GM23338 (cell line): Measurements from ENCODE around the gene YIF1A. TPM values are rescaled to one million over a fixed set of nuclear protein-coding genes. Genes with fewer than 3 reads are reported as not detected.

ENCODE experiments used
- ATAC-seq: fragments of 200-7000 bp; cut with Tn5 transposase; 3 replicates; pipeline ENCODE4 v1.9.1; 2020
- DNase-seq: peaks from one replicate; pipeline ENCODE4 v3.0.0-alpha.2; 2015; ENCODE audit warnings: low spot score
- H2AFZ ChIP-seq: fragments of 200-600 bp; sonication (generic); 2 replicates; pipeline ENCODE4 v1.8.0; 2016; ENCODE audit warnings: antibody characterized with exemption, mild to moderate bottlenecking, moderate library complexity
- H3F3A ChIP-seq: fragments of 200-600 bp; sonication (generic); replicated peaks from 2 replicates; pipeline ENCODE4 v1.8.0; 2017; ENCODE audit warnings: antibody characterized with exemption, mixed run types, low read depth
- H3K27ac ChIP-seq: fragments of 200-600 bp; sonication (generic); 2 replicates; pipeline ENCODE4 v1.6.1; 2016; ENCODE audit warnings: low read depth
- H3K27me3 ChIP-seq: fragments of 200-600 bp; sonication (generic); 2 replicates; pipeline ENCODE4 v1.8.0; 2016; ENCODE audit warnings: mild to moderate bottlenecking, mixed run types, moderate library complexity; ENCODE audit not compliant: insufficient read depth
- H3K36me3 ChIP-seq: fragments of 200-600 bp; sonication (generic); 2 replicates; pipeline ENCODE4 v1.8.0; 2016; ENCODE audit warnings: mild to moderate bottlenecking; ENCODE audit not compliant: insufficient read depth
- H3K4me1 ChIP-seq: fragments of 200-600 bp; sonication (generic); 2 replicates; pipeline ENCODE4 v1.8.0; 2016; ENCODE audit warnings: mild to moderate bottlenecking, moderate library complexity; ENCODE audit not compliant: insufficient read depth
- H3K4me2 ChIP-seq: fragments of 200-600 bp; sonication (generic); 2 replicates; pipeline ENCODE4 v1.7.1; 2017; ENCODE audit warnings: mixed run types
- H3K4me3 ChIP-seq: fragments of 200-600 bp; sonication (generic); 2 replicates; pipeline ENCODE4 v1.6.1; 2016; ENCODE audit warnings: mixed run types
- H3K79me2 ChIP-seq: fragments of 200-600 bp; sonication (generic); replicated peaks from 2 replicates; pipeline ENCODE4 v1.8.0; 2017; ENCODE audit warnings: mild to moderate bottlenecking; ENCODE audit not compliant: insufficient read depth
- H3K9me2 ChIP-seq: fragments of 200-600 bp; sonication (generic); 2 replicates; pipeline ENCODE4 v1.8.0; 2017; ENCODE audit not compliant: insufficient read depth
- H4K20me1 ChIP-seq: fragments of 200-600 bp; sonication (generic); replicated peaks from 2 replicates; pipeline ENCODE4 v1.8.0; 2017; ENCODE audit warnings: mild to moderate bottlenecking; ENCODE audit not compliant: insufficient read depth
- H3K27ac Mint-ChIP-seq: 2 replicates; pipeline ENCODE4 v1.8.0; 2020; ENCODE audit warnings: inconsistent platforms, mild to moderate bottlenecking, moderate library complexity, mixed read lengths
- H3K27me3 Mint-ChIP-seq: 3 replicates; pipeline ENCODE4 v1.8.0; 2022; ENCODE audit warnings: low read depth, mild to moderate bottlenecking, moderate library complexity, mixed read lengths, inconsistent platforms; ENCODE audit not compliant: insufficient read depth, poor library complexity
- H3K36me3 Mint-ChIP-seq: 3 replicates; pipeline ENCODE4 v1.8.0; 2021; ENCODE audit warnings: low read depth, mild to moderate bottlenecking, inconsistent platforms, moderate library complexity, mixed read lengths
- H3K4me1 Mint-ChIP-seq: 3 replicates; pipeline ENCODE4 v1.8.0; 2020; ENCODE audit warnings: mild to moderate bottlenecking, inconsistent platforms, mixed read lengths
- H3K4me3 Mint-ChIP-seq: 3 replicates; pipeline ENCODE4 v1.8.0; 2021; ENCODE audit warnings: moderate library complexity, mild to moderate bottlenecking, inconsistent platforms, mixed read lengths
- H3K9me3 Mint-ChIP-seq: 3 replicates; pipeline ENCODE4 v1.8.0; 2020; ENCODE audit warnings: moderate library complexity, mild to moderate bottlenecking, inconsistent platforms, mixed read lengths
- CREB1 ChIP-seq: fragments of 250-450 bp; sonication (Bioruptor Pico); IDR thresholded peaks from 2 replicates; pipeline ENCODE4 v1.5.0; 2020; ENCODE audit warnings: low read depth, mild to moderate bottlenecking, moderate library complexity
- EZH2 ChIP-seq: fragments of 200-600 bp; sonication (generic); IDR thresholded peaks from one replicate; pipeline ENCODE4 v1.8.0; 2017; ENCODE audit warnings: antibody characterized with exemption, mild to moderate bottlenecking, low read depth; ENCODE audit not compliant: unreplicated experiment
- JUNB ChIP-seq: IDR thresholded peaks from one replicate; pipeline ENCODE4 v1.6.1; 2016; ENCODE audit warnings: antibody characterized with exemption; ENCODE audit not compliant: unreplicated experiment
- NANOG ChIP-seq: IDR thresholded peaks from 2 replicates; pipeline ENCODE4 v1.6.1; 2016; ENCODE audit warnings: antibody characterized with exemption, borderline replicate concordance
- POLR2AphosphoS5 ChIP-seq: IDR thresholded peaks from 2 replicates; pipeline ENCODE4 v1.6.1; 2016; ENCODE audit warnings: antibody characterized with exemption, low read depth
- STAT1 ChIP-seq: IDR thresholded peaks from one replicate; pipeline ENCODE4 v1.6.1; 2016; ENCODE audit warnings: antibody characterized with exemption; ENCODE audit not compliant: unreplicated experiment
- ZNF114 ChIP-seq: fragments of 250-450 bp; sonication (Bioruptor Pico); IDR thresholded peaks from 2 replicates; pipeline ENCODE4 v1.5.0; 2020; ENCODE audit warnings: mild to moderate bottlenecking, moderate library complexity
- polyA plus RNA-seq: library from polyadenylated mRNA; unstranded; fragments of >200 nt; fragmentation: Nextera tagmentation; extraction: Ambion mirVana; gene quantifications from 2 replicates; pipeline ENCODE4 v1.2.1, GENCODE V29; 2016
- total RNA-seq: library from RNA; depleted of rRNA; stranded (reverse); fragments of >200 nt; shearing (Covaris generic); gene quantifications from 2 replicates; pipeline ENCODE4 v1.2.3, GENCODE V29; 2014
- TF ChIP-seq, protein P1 (sequence below): IDR thresholded peaks from one replicate; pipeline ENCODE4 v1.6.1; 2018; ENCODE audit warnings: antibody characterized with exemption; ENCODE audit not compliant: unreplicated experiment
- TF ChIP-seq, protein P2 (sequence below): fragments of 250-450 bp; sonication (Bioruptor Pico); IDR thresholded peaks from 2 replicates; pipeline ENCODE4 v1.5.0; 2020; ENCODE audit warnings: mild to moderate bottlenecking, moderate library complexity
- TF ChIP-seq, protein P3 (sequence below), 2 experiments: fragments of 200-600 bp in 1 of 2; sonication (generic) in 1 of 2; conservative IDR thresholded peaks; 2 replicates each; pipeline versions ENCODE4 v1.5.1 to v1.6.1; 2016 to 2017; ENCODE audit warnings: antibody characterized with exemption in 2 of 2, low read depth in 2 of 2, mild to moderate bottlenecking in 2 of 2, moderate library complexity in 1 of 2
- TF ChIP-seq, protein P4 (sequence below): IDR thresholded peaks from 2 replicates; pipeline ENCODE4 v1.6.1; 2016; ENCODE audit warnings: antibody characterized with exemption

YIF1A gene
- total and polyA plus RNA-seq, 2 experiments from 2014 or later = 75.6 to 87.0 TPM

DNA sequence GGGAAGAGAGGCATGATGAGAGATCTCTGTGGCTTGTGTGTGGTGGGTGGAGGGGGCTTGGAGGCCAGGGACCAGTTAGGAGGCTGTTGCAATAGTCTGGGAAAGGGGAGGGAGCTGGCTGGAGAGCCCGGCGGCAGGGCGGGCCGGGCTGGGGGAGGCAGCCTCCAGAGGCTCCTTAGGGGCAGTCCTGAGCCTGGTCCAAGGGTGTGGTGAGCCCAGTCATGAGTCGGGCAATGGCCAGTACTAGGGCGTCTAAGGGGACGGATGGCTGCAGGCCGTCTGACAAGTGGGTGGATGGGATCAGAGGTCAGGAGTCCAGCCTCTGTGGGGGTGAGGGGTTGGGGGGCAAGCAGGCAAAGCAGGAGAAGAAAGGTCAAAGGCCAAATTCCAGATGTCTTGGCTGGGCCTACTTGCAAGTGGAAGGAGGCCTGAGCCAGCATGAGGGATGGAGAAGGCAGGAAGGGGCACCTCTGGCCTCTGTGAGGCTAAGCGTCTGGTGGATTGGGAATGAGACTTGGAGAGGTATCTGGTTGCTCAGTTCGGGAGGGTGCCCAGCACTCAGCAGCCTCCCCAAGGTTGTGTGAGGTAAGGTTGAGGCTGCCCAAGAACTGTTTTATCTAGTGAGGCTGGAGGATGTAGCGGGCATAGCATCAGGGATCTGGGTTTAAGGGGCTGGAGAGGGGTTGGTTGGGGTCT, 33.9 kb upstream of the YIF1A start:
- Mint-ChIP-seq H3K9me3 (peaks cover 21% of the 10 kb centered on the region), H3K4me1 (peaks cover 26% of the 10 kb centered on the region), H3K36me3 (peaks cover 20% of the 10 kb centered on the region), H3K4me3 (no peak overlapping the region), H3K27ac (no peak overlapping the region), H3K27me3 (peaks cover 30% of the 10 kb centered on the region)
- Histone ChIP-seq H3K4me3 (no peak overlapping the region), H3K4me1 (peaks cover 15% of the 10 kb centered on the region; the same call in 1 of the 2 replicates), H3K27me3 (no peaks in the 10 kb centered on the region), H2AFZ (no peak overlapping the region), H3K9me2 (no peaks in the 10 kb centered on the region), H3F3A (0 out of 2 replicates have a peak, but pooled peaks cover 4% of the 10 kb centered on the region), H4K20me1 (no peaks in the 10 kb centered on the region), H3K27ac (no peak overlapping the region), H3K4me2 (no peak overlapping the region), H3K36me3 (no peaks in the 10 kb centered on the region), H3K79me2 (no peaks in the 10 kb centered on the region)
- no peak for ATAC-seq
- DNase-seq = no peak
- TF ChIP-seq JUNB (no peak), CREB1 (CRISPR knock-in tag) (no peak), EZH2 (no peak), POLR2AphosphoS5 (no peak), NANOG (no peak), STAT1 (no peak), ZNF114 (CRISPR knock-in tag) (no peak)
- TF ChIP-seq, protein P1, sequence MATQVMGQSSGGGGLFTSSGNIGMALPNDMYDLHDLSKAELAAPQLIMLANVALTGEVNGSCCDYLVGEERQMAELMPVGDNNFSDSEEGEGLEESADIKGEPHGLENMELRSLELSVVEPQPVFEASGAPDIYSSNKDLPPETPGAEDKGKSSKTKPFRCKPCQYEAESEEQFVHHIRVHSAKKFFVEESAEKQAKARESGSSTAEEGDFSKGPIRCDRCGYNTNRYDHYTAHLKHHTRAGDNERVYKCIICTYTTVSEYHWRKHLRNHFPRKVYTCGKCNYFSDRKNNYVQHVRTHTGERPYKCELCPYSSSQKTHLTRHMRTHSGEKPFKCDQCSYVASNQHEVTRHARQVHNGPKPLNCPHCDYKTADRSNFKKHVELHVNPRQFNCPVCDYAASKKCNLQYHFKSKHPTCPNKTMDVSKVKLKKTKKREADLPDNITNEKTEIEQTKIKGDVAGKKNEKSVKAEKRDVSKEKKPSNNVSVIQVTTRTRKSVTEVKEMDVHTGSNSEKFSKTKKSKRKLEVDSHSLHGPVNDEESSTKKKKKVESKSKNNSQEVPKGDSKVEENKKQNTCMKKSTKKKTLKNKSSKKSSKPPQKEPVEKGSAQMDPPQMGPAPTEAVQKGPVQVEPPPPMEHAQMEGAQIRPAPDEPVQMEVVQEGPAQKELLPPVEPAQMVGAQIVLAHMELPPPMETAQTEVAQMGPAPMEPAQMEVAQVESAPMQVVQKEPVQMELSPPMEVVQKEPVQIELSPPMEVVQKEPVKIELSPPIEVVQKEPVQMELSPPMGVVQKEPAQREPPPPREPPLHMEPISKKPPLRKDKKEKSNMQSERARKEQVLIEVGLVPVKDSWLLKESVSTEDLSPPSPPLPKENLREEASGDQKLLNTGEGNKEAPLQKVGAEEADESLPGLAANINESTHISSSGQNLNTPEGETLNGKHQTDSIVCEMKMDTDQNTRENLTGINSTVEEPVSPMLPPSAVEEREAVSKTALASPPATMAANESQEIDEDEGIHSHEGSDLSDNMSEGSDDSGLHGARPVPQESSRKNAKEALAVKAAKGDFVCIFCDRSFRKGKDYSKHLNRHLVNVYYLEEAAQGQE = no peak
- TF ChIP-seq, protein P2, sequence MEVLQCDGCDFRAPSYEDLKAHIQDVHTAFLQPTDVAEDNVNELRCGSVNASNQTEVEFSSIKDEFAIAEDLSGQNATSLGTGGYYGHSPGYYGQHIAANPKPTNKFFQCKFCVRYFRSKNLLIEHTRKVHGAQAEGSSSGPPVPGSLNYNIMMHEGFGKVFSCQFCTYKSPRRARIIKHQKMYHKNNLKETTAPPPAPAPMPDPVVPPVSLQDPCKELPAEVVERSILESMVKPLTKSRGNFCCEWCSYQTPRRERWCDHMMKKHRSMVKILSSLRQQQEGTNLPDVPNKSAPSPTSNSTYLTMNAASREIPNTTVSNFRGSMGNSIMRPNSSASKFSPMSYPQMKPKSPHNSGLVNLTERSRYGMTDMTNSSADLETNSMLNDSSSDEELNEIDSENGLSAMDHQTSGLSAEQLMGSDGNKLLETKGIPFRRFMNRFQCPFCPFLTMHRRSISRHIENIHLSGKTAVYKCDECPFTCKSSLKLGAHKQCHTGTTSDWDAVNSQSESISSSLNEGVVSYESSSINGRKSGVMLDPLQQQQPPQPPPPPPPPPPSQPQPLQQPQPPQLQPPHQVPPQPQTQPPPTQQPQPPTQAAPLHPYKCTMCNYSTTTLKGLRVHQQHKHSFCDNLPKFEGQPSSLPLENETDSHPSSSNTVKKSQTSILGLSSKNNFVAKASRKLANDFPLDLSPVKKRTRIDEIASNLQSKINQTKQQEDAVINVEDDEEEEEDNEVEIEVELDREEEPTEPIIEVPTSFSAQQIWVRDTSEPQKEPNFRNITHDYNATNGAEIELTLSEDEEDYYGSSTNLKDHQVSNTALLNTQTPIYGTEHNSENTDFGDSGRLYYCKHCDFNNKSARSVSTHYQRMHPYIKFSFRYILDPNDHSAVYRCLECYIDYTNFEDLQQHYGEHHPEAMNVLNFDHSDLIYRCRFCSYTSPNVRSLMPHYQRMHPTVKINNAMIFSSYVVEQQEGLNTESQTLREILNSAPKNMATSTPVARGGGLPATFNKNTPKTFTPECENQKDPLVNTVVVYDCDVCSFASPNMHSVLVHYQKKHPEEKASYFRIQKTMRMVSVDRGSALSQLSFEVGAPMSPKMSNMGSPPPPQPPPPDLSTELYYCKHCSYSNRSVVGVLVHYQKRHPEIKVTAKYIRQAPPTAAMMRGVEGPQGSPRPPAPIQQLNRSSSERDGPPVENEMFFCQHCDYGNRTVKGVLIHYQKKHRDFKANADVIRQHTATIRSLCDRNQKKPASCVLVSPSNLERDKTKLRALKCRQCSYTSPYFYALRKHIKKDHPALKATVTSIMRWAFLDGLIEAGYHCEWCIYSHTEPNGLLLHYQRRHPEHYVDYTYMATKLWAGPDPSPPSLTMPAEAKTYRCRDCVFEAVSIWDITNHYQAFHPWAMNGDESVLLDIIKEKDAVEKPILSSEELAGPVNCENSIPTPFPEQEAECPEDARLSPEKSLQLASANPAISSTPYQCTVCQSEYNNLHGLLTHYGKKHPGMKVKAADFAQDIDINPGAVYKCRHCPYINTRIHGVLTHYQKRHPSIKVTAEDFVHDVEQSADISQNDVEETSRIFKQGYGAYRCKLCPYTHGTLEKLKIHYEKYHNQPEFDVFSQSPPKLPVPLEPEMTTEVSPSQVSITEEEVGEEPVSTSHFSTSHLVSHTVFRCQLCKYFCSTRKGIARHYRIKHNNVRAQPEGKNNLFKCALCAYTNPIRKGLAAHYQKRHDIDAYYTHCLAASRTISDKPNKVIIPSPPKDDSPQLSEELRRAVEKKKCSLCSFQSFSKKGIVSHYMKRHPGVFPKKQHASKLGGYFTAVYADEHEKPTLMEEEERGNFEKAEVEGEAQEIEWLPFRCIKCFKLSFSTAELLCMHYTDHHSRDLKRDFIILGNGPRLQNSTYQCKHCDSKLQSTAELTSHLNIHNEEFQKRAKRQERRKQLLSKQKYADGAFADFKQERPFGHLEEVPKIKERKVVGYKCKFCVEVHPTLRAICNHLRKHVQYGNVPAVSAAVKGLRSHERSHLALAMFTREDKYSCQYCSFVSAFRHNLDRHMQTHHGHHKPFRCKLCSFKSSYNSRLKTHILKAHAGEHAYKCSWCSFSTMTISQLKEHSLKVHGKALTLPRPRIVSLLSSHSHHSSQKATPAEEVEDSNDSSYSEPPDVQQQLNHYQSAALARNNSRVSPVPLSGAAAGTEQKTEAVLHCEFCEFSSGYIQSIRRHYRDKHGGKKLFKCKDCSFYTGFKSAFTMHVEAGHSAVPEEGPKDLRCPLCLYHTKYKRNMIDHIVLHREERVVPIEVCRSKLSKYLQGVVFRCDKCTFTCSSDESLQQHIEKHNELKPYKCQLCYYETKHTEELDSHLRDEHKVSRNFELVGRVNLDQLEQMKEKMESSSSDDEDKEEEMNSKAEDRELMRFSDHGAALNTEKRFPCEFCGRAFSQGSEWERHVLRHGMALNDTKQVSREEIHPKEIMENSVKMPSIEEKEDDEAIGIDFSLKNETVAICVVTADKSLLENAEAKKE (CRISPR knock-in tag) = no peak
- TF ChIP-seq, protein P3, sequence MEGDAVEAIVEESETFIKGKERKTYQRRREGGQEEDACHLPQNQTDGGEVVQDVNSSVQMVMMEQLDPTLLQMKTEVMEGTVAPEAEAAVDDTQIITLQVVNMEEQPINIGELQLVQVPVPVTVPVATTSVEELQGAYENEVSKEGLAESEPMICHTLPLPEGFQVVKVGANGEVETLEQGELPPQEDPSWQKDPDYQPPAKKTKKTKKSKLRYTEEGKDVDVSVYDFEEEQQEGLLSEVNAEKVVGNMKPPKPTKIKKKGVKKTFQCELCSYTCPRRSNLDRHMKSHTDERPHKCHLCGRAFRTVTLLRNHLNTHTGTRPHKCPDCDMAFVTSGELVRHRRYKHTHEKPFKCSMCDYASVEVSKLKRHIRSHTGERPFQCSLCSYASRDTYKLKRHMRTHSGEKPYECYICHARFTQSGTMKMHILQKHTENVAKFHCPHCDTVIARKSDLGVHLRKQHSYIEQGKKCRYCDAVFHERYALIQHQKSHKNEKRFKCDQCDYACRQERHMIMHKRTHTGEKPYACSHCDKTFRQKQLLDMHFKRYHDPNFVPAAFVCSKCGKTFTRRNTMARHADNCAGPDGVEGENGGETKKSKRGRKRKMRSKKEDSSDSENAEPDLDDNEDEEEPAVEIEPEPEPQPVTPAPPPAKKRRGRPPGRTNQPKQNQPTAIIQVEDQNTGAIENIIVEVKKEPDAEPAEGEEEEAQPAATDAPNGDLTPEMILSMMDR (conservative IDR thresholded peaks at IDR 0.05; ENCODE audit: low read depth in 2 of 2) = no peak
- TF ChIP-seq, protein P4, sequence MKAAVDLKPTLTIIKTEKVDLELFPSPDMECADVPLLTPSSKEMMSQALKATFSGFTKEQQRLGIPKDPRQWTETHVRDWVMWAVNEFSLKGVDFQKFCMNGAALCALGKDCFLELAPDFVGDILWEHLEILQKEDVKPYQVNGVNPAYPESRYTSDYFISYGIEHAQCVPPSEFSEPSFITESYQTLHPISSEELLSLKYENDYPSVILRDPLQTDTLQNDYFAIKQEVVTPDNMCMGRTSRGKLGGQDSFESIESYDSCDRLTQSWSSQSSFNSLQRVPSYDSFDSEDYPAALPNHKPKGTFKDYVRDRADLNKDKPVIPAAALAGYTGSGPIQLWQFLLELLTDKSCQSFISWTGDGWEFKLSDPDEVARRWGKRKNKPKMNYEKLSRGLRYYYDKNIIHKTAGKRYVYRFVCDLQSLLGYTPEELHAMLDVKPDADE = no peak
